Endothelial cell of umbilical vein (primary cell): Measurements from ENCODE around the gene PRR5L.

Source experiments
- EZH2 ChIP-seq: IDR thresholded peaks from 2 replicates; pipeline ENCODE4 v1.6.1; 2012; ENCODE audit warnings: borderline replicate concordance, low read depth, mild to moderate bottlenecking, moderate library complexity, low read length, inconsistent platforms; ENCODE audit not compliant: severe bottlenecking
- FOS ChIP-seq: IDR thresholded peaks from 2 replicates; pipeline ENCODE4 v1.6.1; 2011; ENCODE audit warnings: mild to moderate bottlenecking, low read length, moderate library complexity, borderline replicate concordance; ENCODE audit not compliant: insufficient read depth
- GATA2 ChIP-seq: IDR thresholded peaks from 2 replicates; pipeline ENCODE4 v1.7.0; 2011; ENCODE audit warnings: low read depth, mild to moderate bottlenecking, moderate library complexity, mixed read lengths, low read length; ENCODE audit not compliant: insufficient read length, insufficient read depth
- JUN ChIP-seq: IDR thresholded peaks from 2 replicates; pipeline ENCODE4 v1.6.1; 2011; ENCODE audit warnings: borderline replicate concordance, low read depth; ENCODE audit not compliant: insufficient read length, insufficient read depth
- POLR2A ChIP-seq: IDR thresholded peaks from 2 replicates; pipeline ENCODE4 v1.6.1; 2012; ENCODE audit warnings: low read depth, mild to moderate bottlenecking, control low read depth, low read length
- POLR2AphosphoS5 ChIP-seq: IDR thresholded peaks from 2 replicates; pipeline ENCODE4 v1.6.1; 2012; ENCODE audit warnings: low read depth, mild to moderate bottlenecking, control low read depth, low read length, moderate library complexity; ENCODE audit not compliant: insufficient read depth
- TF ChIP-seq, protein P1 (sequence below): IDR thresholded peaks from 2 replicates; pipeline ENCODE4 v1.6.1; 2011; ENCODE audit not compliant: insufficient read depth, insufficient read length
- TF ChIP-seq, protein P2 (sequence below), 2 donors: IDR thresholded peaks; 1 replicate in 1 of 2; 2 replicates in 1 of 2; pipeline ENCODE4 v1.5.1; 2011; ENCODE audit warnings: low read length in 2 of 2, mild to moderate bottlenecking in 2 of 2, moderate library complexity in 2 of 2, control low read depth in 1 of 2, inconsistent platforms in 1 of 2, low read depth in 1 of 2; ENCODE audit not compliant: insufficient read depth in 1 of 2; ENCODE audit errors: extremely low read depth in 1 of 2

DNA sequence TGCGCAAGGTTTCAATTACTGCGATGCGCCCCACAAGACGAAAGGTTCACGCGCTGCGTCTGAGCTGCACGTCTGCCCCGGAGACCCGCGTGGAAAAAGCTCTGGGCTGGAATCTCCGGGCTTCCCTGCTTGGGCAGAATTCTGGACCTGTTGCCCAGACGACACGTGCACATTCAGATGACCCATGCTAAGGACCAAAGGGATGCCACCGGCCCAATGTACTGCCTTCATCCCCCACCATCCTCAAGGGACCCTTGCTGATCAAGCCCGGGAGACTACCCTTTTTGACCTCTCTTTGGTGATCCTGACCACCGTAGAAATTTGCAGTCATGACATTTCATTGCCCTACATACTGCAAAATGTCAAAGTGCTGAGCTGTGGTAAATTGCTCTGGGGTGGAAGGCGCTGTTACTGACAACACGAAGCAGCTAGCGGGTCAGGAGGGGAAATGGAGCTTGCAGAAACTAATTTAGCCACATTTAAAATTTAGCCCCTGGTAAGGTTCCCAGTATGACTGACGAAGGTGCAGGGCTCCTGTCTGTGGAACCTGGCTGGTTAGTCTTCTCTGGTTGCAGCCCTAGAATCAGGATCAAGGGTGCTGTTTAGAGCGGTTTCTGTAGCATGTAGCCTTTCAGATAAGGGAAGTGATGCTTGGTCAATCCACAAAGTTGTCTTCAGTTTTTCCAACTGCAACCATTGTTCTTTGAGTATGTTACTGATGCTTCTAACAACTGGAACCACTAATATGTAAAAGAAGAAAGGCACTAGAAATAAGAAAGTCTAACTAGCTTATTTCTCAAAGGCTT is 81.9 kb downstream of the PRR5L start:
- TF ChIP-seq, protein P1, sequence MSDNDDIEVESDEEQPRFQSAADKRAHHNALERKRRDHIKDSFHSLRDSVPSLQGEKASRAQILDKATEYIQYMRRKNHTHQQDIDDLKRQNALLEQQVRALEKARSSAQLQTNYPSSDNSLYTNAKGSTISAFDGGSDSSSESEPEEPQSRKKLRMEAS, result no peak
- TF ChIP-seq, protein P2, sequence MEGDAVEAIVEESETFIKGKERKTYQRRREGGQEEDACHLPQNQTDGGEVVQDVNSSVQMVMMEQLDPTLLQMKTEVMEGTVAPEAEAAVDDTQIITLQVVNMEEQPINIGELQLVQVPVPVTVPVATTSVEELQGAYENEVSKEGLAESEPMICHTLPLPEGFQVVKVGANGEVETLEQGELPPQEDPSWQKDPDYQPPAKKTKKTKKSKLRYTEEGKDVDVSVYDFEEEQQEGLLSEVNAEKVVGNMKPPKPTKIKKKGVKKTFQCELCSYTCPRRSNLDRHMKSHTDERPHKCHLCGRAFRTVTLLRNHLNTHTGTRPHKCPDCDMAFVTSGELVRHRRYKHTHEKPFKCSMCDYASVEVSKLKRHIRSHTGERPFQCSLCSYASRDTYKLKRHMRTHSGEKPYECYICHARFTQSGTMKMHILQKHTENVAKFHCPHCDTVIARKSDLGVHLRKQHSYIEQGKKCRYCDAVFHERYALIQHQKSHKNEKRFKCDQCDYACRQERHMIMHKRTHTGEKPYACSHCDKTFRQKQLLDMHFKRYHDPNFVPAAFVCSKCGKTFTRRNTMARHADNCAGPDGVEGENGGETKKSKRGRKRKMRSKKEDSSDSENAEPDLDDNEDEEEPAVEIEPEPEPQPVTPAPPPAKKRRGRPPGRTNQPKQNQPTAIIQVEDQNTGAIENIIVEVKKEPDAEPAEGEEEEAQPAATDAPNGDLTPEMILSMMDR (IDR thresholded peaks at IDR 0.05; ENCODE audit: extremely low read depth in 1 of 2, insufficient read depth in 1 of 2, low read depth in 1 of 2, low read length in 2 of 2), result no peak
- TF ChIP-seq FOS (no peak), EZH2 (no peak), JUN (no peak), GATA2 (no peak), POLR2A (no peak), POLR2AphosphoS5 (no peak)
